Lower lobe of right lung (tissue), 2 donors: ENCODE results near the gene PRR36. TPM values are rescaled to one million over a fixed set of nuclear protein-coding genes. Genes with fewer than 3 reads are reported as not detected.
A peak's percentile ranks its signal among the peaks of the same experiment; 100 is the strongest.

Source experiments
- ATAC-seq, 2 donors: fragments of 200-7000 bp; cut with Tn5 transposase; one replicate each; pipeline ENCODE4 v1.9.1; 2020 to 2022; ENCODE audit warnings: mild to moderate bottlenecking in 2 of 2, moderate library complexity in 2 of 2
- DNase-seq: peaks from one replicate; pipeline ENCODE4 v3.0.0-alpha.2; 2020
- H3K27ac ChIP-seq: fragments of 200-600 bp; one replicate; pipeline ENCODE4 v1.8.0; 2022
- H3K27me3 ChIP-seq: fragments of 200-600 bp; one replicate; pipeline ENCODE4 v1.8.0; 2022; ENCODE audit warnings: low read depth
- H3K36me3 ChIP-seq: fragments of 200-600 bp; one replicate; pipeline ENCODE4 v1.8.0; 2022; ENCODE audit warnings: mild to moderate bottlenecking
- H3K4me1 ChIP-seq: fragments of 200-600 bp; one replicate; pipeline ENCODE4 v1.8.0; 2022
- H3K4me3 ChIP-seq: fragments of 200-600 bp; one replicate; pipeline ENCODE4 v1.8.0; 2022; ENCODE audit warnings: mild to moderate bottlenecking
- H3K9me3 ChIP-seq: fragments of 200-600 bp; one replicate; pipeline ENCODE4 v1.8.0; 2022
- intact Hi-C: fragments of 100-400 bp; cut with DNase I; formaldehyde crosslinking; loops from one replicate; pipeline ENCODE4 v1.11.0; 2022
- total RNA-seq: library from RNA; stranded (reverse); fragmentation: NEBNext Ultra II Directional; extraction: Animal tissue kit (Norgen Biotek cat#: 25700); gene quantifications from one replicate; pipeline ENCODE4 v1.2.1, GENCODE V29; 2021
- TF ChIP-seq, protein P1 (sequence below): fragments of 200-600 bp; IDR thresholded peaks from one replicate; pipeline ENCODE4 v1.8.0; 2022; ENCODE audit warnings: antibody characterized with exemption, mild to moderate bottlenecking
- donor health status: DM: no; HTN: yes; CAD: no; lungs with severe emphysema.

The PRR36 gene
- total RNA-seq, 1 donor from 2014 or later, result 2.5 TPM

DNA sequence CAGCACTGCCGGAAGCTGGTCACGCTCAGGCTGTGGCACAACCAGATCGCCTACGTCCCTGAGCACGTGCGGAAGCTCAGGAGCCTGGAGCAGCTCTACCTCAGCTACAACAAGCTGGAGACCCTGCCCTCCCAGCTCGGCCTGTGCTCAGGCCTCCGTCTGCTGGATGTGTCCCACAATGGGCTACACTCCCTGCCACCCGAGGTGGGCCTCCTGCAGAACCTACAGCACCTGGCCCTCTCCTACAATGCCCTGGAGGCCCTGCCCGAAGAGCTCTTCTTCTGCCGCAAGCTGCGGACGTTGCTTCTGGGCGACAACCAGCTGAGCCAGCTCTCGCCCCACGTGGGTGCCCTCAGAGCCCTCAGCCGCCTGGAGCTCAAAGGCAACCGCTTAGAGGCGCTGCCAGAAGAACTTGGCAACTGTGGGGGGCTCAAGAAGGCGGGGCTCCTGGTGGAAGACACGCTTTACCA is 26.2 kb upstream of the PRR36 start:
- no peak overlapping the region for H3K27ac ChIP-seq
- intact Hi-C loops, result no loop called here
- ATAC-seq, result no peak

DNA sequence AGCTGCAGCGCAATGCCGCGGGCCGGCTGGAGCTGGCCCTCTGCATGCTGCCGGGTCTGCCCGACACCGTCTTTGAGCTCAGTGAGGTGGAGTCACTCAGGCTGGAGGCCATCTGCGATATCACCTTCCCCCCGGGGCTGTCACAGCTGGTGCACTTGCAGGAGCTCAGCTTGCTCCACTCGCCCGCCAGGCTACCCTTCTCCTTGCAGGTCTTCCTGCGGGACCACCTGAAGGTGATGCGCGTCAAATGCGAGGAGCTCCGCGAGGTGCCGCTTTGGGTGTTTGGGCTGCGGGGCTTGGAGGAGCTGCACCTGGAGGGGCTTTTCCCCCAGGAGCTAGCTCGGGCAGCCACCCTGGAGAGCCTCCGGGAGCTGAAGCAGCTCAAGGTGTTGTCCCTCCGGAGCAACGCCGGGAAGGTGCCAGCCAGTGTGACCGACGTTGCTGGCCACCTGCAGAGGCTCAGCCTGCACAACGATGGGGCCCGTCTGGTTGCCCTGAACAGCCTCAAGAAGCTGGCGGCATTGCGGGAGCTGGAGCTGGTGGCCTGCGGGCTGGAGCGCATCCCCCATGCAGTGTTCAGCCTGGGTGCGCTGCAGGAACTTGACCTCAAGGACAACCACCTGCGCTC is 25.7 kb upstream of the PRR36 start:
- Histone ChIP-seq H3K27me3 (peaks cover 4% of the 10 kb centered on the region), H3K9me3 (no peaks in the 10 kb centered on the region), H3K4me3 (no peak overlapping the region), H3K27ac (no peak overlapping the region), H3K36me3 (no peaks in the 10 kb centered on the region), H3K4me1 (peaks cover 20% of the 10 kb centered on the region)
- ATAC-seq, result no peak
- intact Hi-C loops, result no loop called here
- TF ChIP-seq, protein P1, sequence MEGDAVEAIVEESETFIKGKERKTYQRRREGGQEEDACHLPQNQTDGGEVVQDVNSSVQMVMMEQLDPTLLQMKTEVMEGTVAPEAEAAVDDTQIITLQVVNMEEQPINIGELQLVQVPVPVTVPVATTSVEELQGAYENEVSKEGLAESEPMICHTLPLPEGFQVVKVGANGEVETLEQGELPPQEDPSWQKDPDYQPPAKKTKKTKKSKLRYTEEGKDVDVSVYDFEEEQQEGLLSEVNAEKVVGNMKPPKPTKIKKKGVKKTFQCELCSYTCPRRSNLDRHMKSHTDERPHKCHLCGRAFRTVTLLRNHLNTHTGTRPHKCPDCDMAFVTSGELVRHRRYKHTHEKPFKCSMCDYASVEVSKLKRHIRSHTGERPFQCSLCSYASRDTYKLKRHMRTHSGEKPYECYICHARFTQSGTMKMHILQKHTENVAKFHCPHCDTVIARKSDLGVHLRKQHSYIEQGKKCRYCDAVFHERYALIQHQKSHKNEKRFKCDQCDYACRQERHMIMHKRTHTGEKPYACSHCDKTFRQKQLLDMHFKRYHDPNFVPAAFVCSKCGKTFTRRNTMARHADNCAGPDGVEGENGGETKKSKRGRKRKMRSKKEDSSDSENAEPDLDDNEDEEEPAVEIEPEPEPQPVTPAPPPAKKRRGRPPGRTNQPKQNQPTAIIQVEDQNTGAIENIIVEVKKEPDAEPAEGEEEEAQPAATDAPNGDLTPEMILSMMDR, result no peak
- DNase-seq, result no peak

More for the DNA sequence above, 26.2 kb upstream of the PRR36 start:
- Histone ChIP-seq H3K4me1 (peaks cover 25% of the 10 kb centered on the region), H3K9me3 (no peaks in the 10 kb centered on the region), H3K4me3 (no peak overlapping the region), H3K36me3 (no peaks in the 10 kb centered on the region), H3K27me3 (no peaks in the 10 kb centered on the region)
- peak; percentile 45 for DNase-seq
- TF ChIP-seq, protein P1, result no peak

DNA sequence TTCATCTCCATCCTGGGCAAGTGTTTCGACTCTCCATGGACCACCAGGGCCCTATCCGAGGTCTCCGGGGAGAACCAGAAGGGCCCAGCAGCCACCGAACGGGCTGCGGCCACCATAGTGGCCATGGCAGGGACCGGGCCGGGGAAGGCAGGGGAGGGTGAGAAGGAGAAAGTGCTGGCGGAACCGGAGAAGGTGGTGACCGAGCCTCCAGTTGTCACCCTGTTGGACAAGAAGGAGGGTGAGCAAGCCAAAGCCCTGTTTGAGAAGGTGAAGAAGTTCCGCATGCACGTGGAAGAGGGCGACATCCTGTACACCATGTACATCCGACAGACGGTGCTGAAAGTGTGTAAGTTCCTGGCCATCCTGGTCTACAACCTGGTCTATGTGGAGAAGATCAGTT is 24.8 kb upstream of the PRR36 start:
- H3K36me3 ChIP-seq, result no peaks in the 10 kb centered on the region
- H3K27ac ChIP-seq, result no peak overlapping the region
- no peak overlapping the region for H3K4me3 ChIP-seq
- intact Hi-C loops, result no loop called here
- ATAC-seq, result no peak
- DNase-seq, result no peak
- peaks cover 13% of the 10 kb centered on the region for H3K4me1 ChIP-seq
- no peaks in the 10 kb centered on the region for H3K9me3 ChIP-seq
- TF ChIP-seq, protein P1, result no peak
- peaks cover 9% of the 10 kb centered on the region for H3K27me3 ChIP-seq

DNA sequence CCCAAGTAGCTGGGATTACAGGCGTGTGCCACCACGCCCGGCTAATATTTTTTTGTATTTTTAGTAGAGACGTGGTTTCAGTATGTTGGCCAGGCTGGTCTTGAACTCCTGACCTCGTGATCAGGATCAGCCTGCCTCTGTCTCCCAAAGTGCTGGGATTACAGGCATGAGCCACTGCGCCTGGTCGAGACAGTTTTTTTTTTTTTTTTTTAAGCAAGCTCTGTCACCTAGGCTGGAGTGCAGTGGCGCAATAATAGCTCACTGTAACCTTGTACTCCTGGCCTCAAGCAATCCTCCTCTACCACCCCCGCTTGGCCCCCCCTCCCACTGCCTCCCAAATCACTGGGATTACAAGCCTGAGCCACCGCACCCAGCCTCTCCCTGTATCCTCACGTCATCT is 23.1 kb upstream of the PRR36 start:
- Histone ChIP-seq H3K36me3 (no peaks in the 10 kb centered on the region), H3K4me1 (peaks cover 5% of the 10 kb centered on the region), H3K27me3 (peaks cover 9% of the 10 kb centered on the region), H3K4me3 (no peak overlapping the region), H3K9me3 (no peaks in the 10 kb centered on the region), H3K27ac (no peak overlapping the region)
- DNase-seq (peak; percentile 65), ATAC-seq (peak; percentile 25 to 41)
- intact Hi-C loops, result no loop called here
- TF ChIP-seq, protein P1, result no peak

DNA sequence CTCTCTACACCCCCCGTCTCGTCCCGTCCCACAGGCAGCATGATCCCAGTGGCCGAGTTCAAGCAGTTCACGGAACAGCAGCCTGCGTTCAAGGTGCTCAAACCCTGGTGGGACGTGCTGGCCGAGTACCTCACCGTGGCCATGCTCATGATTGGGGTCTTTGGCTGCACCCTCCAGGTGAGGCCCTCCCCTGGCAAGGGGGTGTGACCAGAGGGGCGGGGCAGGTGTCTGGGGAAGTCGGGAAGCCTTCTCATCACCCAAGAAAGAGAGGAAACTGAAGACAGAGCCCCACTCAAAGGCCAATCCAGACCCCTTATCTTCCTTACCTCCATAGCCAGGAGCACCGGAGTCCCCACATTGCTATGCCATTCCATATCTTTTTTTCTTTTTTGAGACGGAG is 21.4 kb upstream of the PRR36 start:
- Histone ChIP-seq H3K27ac (peak overlapping the region; percentile 59), H3K27me3 (peaks cover 9% of the 10 kb centered on the region), H3K9me3 (no peaks in the 10 kb centered on the region), H3K4me1 (no peaks in the 10 kb centered on the region), H3K4me3 (no peak overlapping the region), H3K36me3 (no peaks in the 10 kb centered on the region)
- intact Hi-C loops, result no loop called here
- TF ChIP-seq, protein P1, result no peak
- no peak for DNase-seq
- no peak for ATAC-seq
